Body of pancreas (tissue), 4 donors: Measurements from ENCODE around the gene FBRSL1. TPM values are rescaled to one million over a fixed set of nuclear protein-coding genes. Genes with fewer than 3 reads are reported as not detected.

Source experiments
- ATAC-seq: fragments of 150-250 bp; one replicate; pipeline ENCODE4 v1.9.1; 2016
- DNase-seq, 4 donors: peaks; one replicate each; pipeline ENCODE4 v3.0.0-alpha.2; 2019
- H3K27ac ChIP-seq, 4 donors: fragments of 200-600 bp; sonication (generic); 1 replicate in 3 of 4; 2 replicates in 1 of 4; pipeline versions ENCODE4 v1.5.1 to v1.6.1; 2016 to 2019; ENCODE audit warnings: mild to moderate bottlenecking in 1 of 4, mixed read lengths in 1 of 4, moderate library complexity in 1 of 4
- H3K27me3 ChIP-seq, 2 donors: fragments of 200-600 bp; sonication (generic); one replicate each; pipeline ENCODE4 v1.6.0; 2016; ENCODE audit warnings: mild to moderate bottlenecking in 1 of 2
- H3K36me3 ChIP-seq, 2 donors: fragments of 200-600 bp; sonication (generic); replicated peaks in 1 of 2; 2 replicates each; pipeline ENCODE4 v1.5.1; 2016; ENCODE audit warnings: low read depth in 2 of 2; ENCODE audit not compliant: insufficient read depth in 1 of 2
- H3K4me1 ChIP-seq: fragments of 200-600 bp; sonication (generic); one replicate; pipeline ENCODE4 v1.6.0; 2016
- H3K4me3 ChIP-seq, 2 donors: fragments of 200-600 bp; sonication (generic); 1 replicate in 1 of 2; 2 replicates in 1 of 2; pipeline ENCODE4 v1.5.1; 2016 to 2019
- H3K9me3 ChIP-seq, 3 donors: fragments of 200-600 bp; sonication (generic); 1 replicate in 2 of 3; 2 replicates in 1 of 3; pipeline ENCODE4 v1.5.1; 2016
- POLR2A ChIP-seq, 3 donors: fragments of 450-650 bp; IDR thresholded peaks; one replicate each; pipeline ENCODE4 v1.6.1; 2016; ENCODE audit warnings: antibody characterized with exemption in 3 of 3, mild to moderate bottlenecking in 2 of 3
- WGBS, 2 donors: methylation state at CpG; one replicate each; pipeline ENCODE4 v1.1.5; 2017; 5-methylcytosine and 5-hydroxymethylcytosine counted together
- intact Hi-C: fragments of 100-400 bp; cut with DNase I; formaldehyde crosslinking; loops from one replicate; pipeline ENCODE4 v1.15.1; 2023
- total RNA-seq, 2 donors: library from RNA; depleted of rRNA; stranded (reverse); fragments of >200 nt; gene quantifications; one replicate each; pipeline ENCODE4 v1.1.0, GENCODE V29; 2016
- TF ChIP-seq, protein P1 (sequence below), 7 experiments: fragments of 450-650 bp in 4 of 7; fragments of 200-600 bp in 3 of 7; sonication (generic) in 3 of 7; IDR thresholded peaks; one replicate each; pipeline ENCODE4 v1.5.1; 2016 to 2019; ENCODE audit warnings: antibody characterized with exemption in 7 of 7

The FBRSL1 gene
- total RNA-seq, 2 donors from 2014 or later = 29.8 to 50.1 TPM

DNA sequence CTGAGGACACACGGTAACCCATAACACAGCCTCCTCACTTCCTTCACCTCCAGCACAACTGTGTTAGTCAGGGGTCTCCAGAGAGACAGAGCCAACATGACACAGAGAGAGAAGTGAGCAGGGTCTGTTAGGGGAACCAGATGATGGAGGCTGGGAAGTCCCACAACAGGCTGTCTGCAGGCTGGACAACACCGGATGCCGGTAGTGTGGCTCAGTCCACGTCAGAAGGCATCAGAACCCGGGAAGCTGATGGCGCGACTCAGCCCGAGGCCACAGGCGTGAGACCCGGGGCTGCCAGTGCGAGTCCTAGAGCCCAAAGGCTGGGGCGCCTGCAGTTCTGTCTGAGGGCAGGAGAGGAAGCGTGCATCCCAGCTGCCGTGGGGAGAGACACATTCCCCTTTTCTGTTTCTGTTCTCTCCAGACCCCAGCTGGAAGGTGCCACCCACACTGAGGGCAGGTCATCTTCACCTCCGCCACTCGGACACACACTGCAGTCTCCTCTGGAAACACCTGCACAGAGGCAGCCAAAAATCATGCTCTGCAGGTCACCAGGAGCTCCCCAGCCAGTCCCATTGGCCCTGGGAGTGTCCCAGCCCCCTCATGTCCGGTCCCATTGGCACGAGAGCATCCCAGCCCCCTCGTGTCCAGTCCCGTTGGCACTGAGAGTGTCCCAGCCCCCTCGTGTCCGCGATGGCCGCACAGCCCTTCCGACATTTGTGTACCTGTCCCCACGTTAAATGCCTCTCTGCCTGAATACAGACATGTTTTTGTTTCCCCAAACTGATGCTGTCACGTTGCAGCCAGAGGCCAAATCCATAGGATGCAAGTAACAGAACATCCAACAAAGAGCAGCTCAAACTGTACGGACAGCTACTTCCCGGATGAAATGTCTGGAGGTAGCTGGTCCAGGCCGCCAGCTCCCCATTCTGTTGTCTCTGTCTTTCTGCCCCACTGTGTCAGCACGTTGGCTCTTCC, 7.9 kb upstream of the FBRSL1 start:
- intact Hi-C loops = loop anchor here (10.0 kb wide), 1 partner anchor 47 kb away; no protein-coding TSS in a partner anchor
- WGBS, 2 donors = 75 to 85% methylated on average over 23 to 31 of the region's 31 CpGs
- H3K9me3 ChIP-seq = no peaks in the 10 kb centered on the region
- no peak for ATAC-seq
- H3K4me3 ChIP-seq = no peak overlapping the region
- no peak for DNase-seq
- no peaks in the 10 kb centered on the region for H3K36me3 ChIP-seq
- no peak for TF ChIP-seq POLR2A (IDR thresholded peaks at IDR 0.05)
- TF ChIP-seq, protein P1, sequence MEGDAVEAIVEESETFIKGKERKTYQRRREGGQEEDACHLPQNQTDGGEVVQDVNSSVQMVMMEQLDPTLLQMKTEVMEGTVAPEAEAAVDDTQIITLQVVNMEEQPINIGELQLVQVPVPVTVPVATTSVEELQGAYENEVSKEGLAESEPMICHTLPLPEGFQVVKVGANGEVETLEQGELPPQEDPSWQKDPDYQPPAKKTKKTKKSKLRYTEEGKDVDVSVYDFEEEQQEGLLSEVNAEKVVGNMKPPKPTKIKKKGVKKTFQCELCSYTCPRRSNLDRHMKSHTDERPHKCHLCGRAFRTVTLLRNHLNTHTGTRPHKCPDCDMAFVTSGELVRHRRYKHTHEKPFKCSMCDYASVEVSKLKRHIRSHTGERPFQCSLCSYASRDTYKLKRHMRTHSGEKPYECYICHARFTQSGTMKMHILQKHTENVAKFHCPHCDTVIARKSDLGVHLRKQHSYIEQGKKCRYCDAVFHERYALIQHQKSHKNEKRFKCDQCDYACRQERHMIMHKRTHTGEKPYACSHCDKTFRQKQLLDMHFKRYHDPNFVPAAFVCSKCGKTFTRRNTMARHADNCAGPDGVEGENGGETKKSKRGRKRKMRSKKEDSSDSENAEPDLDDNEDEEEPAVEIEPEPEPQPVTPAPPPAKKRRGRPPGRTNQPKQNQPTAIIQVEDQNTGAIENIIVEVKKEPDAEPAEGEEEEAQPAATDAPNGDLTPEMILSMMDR (IDR thresholded peaks at IDR 0.05) = no peak
- H3K4me1 ChIP-seq = no peaks in the 10 kb centered on the region
- H3K27me3 ChIP-seq = no peaks in the 10 kb centered on the region
- no peak overlapping the region for H3K27ac ChIP-seq

DNA sequence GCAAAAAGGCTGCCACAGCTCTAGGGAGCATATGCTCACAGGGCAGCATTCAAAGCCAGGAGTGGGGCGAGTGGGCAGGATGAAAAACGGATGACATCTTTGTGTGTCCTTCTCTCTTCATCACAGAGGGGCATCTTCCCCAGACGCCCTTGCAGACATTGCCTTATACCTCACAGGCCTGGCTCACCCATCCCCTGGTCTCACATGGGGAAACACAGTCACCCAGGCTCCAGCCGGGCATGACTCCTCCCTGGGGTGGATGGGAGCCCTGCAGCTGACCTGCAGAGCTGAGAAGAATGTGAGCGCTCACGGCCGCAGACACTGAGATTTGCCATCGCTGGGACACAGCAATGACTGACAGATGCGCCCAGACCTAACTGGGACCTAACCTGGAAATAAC, 7.2 kb upstream of the FBRSL1 start:
- DNase-seq (no peak), ATAC-seq (no peak)
- WGBS, 2 donors = 81 to 88% methylated on average over 9 of the region's 9 CpGs
- no peaks in the 10 kb centered on the region for H3K27me3 ChIP-seq
- no peaks in the 10 kb centered on the region for H3K36me3 ChIP-seq
- H3K9me3 ChIP-seq = no peaks in the 10 kb centered on the region
- H3K27ac ChIP-seq = no peak overlapping the region
- intact Hi-C loops = loop anchor here (10.0 kb wide), 1 partner anchor 48 kb away; no protein-coding TSS in a partner anchor
- H3K4me1 ChIP-seq = no peaks in the 10 kb centered on the region
- H3K4me3 ChIP-seq = no peak overlapping the region
- no peak for TF ChIP-seq POLR2A (IDR thresholded peaks at IDR 0.05)
- TF ChIP-seq, protein P1 (IDR thresholded peaks at IDR 0.05) = no peak

DNA sequence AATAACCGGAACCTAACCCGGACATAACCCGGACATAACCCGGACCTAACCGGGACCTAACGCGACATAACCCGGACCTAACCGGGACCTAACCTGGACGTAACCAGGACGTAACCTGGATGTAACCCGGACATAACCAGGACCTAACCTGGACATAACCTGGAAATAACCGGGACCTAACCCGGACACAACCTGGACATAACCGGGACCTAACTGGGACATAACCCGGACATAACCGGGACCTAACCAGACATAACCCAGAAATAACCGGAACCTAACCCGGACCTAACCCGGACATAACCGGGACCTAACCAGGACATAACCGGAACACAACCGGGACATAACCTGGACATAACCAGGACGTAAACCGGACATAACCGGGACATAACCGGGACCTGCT, 6.7 kb upstream of the FBRSL1 start:
- WGBS, 2 donors = 93 to 95% methylated on average over 25 to 27 of the region's 27 CpGs
- H3K4me1 ChIP-seq = no peaks in the 10 kb centered on the region
- no peaks in the 10 kb centered on the region for H3K9me3 ChIP-seq
- no peak overlapping the region for H3K27ac ChIP-seq
- no peaks in the 10 kb centered on the region for H3K36me3 ChIP-seq
- ATAC-seq = no peak
- H3K27me3 ChIP-seq = no peaks in the 10 kb centered on the region
- TF ChIP-seq POLR2A (IDR thresholded peaks at IDR 0.05) = no peak
- intact Hi-C loops = loop anchor here (10.0 kb wide), 1 partner anchor 48 kb away; no protein-coding TSS in a partner anchor
- no peak for DNase-seq
- H3K4me3 ChIP-seq = no peak overlapping the region

DNA sequence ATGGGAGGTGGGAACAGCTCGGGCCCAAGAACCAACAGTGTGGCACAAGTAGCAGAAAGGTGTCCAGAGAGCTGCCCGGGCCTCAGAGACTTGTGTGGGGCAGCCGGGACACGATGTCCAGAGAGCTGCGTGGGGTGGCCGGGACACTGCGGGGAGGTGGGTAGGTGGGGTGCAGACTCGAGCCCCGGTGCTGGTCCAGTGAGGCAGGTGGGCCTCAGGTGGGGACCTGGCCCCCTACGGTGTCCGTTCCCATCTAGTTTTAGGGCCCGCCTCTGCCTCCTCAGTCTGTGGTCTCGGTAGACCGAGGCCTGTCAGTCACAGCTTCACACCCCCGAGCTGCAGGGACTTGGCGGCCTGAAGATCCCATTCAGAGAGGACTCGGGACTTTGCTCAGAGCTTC, 6.3 kb upstream of the FBRSL1 start:
- DNase-seq (peak in 1 of 4 donors; percentile 8), ATAC-seq (no peak)
- no peaks in the 10 kb centered on the region for H3K27me3 ChIP-seq
- intact Hi-C loops = loop anchor here (10.0 kb wide), 1 partner anchor 49 kb away; no protein-coding TSS in a partner anchor
- no peak overlapping the region for H3K27ac ChIP-seq
- TF ChIP-seq, protein P1 (IDR thresholded peaks at IDR 0.05) = no peak
- no peak for TF ChIP-seq POLR2A (IDR thresholded peaks at IDR 0.05)
- no peaks in the 10 kb centered on the region for H3K4me1 ChIP-seq
- WGBS, 2 donors = 90 to 93% methylated on average over 16 to 17 of the region's 17 CpGs
- H3K4me3 ChIP-seq = no peak overlapping the region
- no peaks in the 10 kb centered on the region for H3K9me3 ChIP-seq
- no peaks in the 10 kb centered on the region for H3K36me3 ChIP-seq

DNA sequence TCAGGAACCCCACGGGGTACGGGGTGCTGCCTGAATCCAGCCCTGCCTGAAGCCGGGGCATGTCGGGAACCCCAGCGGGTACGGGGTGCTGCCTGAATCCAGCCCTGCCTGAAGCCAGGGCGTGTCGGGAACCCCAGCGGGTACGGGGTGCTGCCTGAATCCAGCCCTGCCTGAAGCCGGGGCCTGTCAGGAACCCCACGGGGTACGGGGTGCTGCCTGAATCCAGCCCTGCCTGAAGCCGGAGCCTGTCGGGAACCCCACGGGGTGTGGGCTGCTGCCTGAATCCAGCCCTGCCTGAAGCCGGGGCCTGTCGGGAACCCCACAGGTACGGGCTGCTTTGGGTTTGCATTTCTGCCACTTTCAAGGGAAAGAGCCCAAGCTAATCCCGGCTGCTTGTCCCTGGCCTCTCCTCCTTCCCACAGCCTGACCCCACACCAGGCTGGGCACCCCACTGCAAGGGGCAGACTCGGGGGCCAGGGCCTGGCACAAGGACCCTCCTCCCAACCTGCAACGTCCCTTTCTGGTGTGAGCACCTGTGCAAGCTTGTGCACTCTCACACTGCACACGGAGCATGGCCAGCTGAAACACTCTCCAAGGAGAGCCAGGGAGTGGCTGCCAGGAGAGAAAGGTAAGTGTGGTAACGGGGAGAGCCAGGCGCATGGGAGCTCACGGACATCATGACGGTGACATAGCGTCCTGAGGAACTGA, 5.6 kb upstream of the FBRSL1 start:
- TF ChIP-seq, protein P1 (IDR thresholded peaks at IDR 0.05) = no peak
- TF ChIP-seq POLR2A (IDR thresholded peaks at IDR 0.05) = no peak
- DNase-seq = peak in 1 of 4 donors; percentile 8
- H3K36me3 ChIP-seq = no peaks in the 10 kb centered on the region
- H3K27ac ChIP-seq = no peak overlapping the region
- no peaks in the 10 kb centered on the region for H3K9me3 ChIP-seq
- no peak overlapping the region for H3K4me3 ChIP-seq
- peaks cover 4% of the 10 kb centered on the region for H3K4me1 ChIP-seq
- no peaks in the 10 kb centered on the region for H3K27me3 ChIP-seq
- no peak for ATAC-seq
- WGBS, 2 donors = 77 to 94% methylated on average over 10 to 23 of the region's 28 CpGs
- intact Hi-C loops = loop anchor here (10.0 kb wide), 1 partner anchor 50 kb away; no protein-coding TSS in a partner anchor
